NCI-H1417 (cell line): ENCODE results near the gene PDLIM5.
A peak's percentile ranks its signal among the peaks of the same experiment; 100 is the strongest.

Experiments used
- DNase-seq, 3 experiments: peaks; one replicate each; lab custom pipeline; 2025; lab: John Stamatoyannopoulos, UW

The PDLIM5 gene

DNA sequence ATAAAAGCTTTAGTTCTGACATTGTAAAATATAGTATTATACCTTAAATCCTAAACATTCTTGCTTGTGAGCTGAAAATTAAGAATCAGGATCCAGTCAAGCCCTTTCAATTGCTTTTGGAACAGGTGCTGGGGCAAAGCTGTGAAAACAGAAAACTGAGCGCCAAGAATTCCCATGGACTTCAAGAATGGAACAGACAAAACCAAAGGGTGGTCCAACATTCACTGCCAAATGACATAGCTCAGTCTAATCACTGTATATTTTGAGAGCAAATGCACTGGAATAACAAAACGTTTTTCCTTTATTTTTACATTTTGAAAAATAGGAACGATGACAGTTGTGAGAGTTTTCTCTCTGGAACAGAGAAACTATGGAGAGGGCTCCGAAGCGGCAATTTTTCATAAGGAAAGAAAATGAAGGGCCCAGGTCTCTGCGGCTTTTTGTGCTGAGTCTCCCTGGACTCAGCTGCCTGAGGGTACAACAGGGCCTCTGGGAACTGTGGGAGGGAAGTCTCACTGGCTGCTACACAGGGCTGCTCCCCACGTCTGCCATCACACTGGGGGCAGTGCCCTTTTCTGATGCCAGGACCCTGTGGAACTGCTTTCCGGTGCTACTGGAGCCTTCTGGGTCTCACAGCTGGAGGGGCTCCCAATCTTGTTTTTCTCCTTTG is 250.0 kb downstream of the PDLIM5 start:
- DNase-seq = no peak

DNA sequence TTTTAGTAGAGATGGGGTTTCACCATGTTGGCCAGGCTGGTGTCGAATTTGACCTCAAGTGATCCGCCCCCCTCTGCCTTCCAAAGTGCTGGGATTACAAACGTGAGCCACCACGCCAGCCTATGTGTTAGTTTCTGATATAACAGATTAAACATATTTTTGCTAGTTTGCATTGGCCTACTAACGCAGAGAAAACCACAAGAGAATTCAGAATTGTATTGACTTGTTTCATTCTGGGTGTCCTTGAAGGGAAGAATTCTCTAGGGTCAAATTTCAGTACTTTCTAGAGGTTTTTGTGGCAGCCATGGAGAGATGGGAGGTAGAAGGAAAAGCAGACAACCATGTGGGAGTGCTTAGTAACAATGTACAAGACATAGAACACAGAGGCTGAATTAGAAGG is 259.9 kb downstream of the PDLIM5 start:
- no peak for DNase-seq

DNA sequence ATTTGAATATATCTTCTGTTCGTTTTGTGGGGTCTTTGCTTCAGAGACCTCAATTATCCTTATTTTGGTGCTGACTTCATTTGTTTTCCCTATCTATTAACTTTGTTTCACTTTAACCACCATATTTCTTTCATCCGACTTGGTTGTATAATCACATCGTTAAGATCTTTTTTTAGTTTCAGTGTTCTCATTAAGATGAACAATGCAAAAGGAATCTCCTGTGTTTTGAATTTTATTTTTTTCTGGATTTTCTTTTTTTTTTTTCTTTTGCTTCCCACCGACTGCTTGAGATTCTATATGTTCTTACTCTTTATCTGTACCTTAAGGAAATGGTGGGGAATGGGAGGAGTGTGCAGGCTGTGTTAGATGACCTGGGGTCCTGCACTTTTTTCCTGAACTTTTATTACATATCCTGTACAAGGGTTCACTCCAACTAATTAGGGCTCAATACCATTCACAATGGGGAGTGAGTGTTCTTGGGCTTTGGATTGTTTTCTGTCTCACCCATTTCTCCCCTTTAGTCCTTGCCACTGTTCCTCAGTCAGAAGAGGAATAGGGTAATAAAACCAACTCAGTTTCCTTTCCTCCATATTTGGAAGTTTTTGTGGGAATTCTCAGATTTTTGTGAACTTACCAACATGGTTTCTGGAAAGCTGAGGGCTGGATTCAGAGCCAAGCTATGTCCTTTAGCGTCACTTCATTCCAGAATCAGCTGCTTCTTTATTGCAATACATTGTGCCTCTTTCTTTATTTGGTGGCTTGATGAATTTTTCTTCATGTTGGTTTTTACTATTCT is 262.8 kb downstream of the PDLIM5 start:
- no peak for DNase-seq

DNA sequence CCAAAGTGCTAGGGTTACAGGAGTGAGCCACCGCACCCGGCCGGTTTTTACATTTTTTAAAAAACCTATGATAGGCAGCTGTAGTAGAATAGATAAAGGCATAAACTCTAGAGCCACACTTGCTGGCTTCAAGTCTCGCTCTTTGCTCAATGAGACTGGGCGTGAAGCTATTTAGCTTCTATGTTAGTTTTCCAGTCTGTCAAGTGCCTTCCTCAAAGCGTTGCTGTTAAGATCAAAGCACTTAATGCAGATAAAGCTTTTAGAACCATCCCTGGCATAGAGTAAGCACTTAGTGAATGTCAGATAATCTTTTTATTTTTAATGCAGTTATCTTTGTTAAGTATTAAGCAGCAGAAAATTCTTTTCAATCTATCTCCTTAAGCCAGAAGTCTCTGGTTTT is 264.0 kb downstream of the PDLIM5 start:
- DNase-seq = peak in 1 of 3 experiments; percentile 11
